T-cell (primary cell): ENCODE results near the gene GPR39. TPM values are rescaled to one million over a fixed set of nuclear protein-coding genes. Genes with fewer than 3 reads are reported as not detected.

Experiments
- ATAC-seq, 4 experiments: fragments of 200-7000 bp in 3 of 4; fragments of 150-1000 bp in 1 of 4; cut with Tn5 transposase; replicated peaks in 1 of 4; 1 replicate in 3 of 4; 2 replicates in 1 of 4; pipeline ENCODE4 v1.10.0; 2021; ENCODE audit warnings: moderate library complexity in 3 of 4, mild to moderate bottlenecking in 2 of 4, moderate number of reproducible peaks in 1 of 4
- CTCF ChIA-PET, 2 donors: fragments of 300-600 bp; sonication (Branson Sonifier 250); formaldehyde crosslinking; loops; one replicate each; lab custom pipeline; 2022; ENCODE audit warnings: antibody characterized with exemption in 2 of 2; lab: Charles Lee
- POLR2A ChIA-PET, 2 donors: fragments of 300-600 bp; sonication (Branson Sonifier 250); formaldehyde crosslinking; loops; one replicate each; lab custom pipeline; 2022; ENCODE audit warnings: antibody characterized with exemption in 2 of 2; lab: Charles Lee
- DNase-seq, 35 experiments: peaks; one replicate each; pipeline versions ENCODE4 v3.0.0 to v3.0.0-alpha.2; 2013 to 2023
- H3K27ac ChIP-seq: one replicate; pipeline ENCODE4 v1.5.1; 2013; ENCODE audit warnings: low read length
- H3K27me3 ChIP-seq, 2 experiments: replicated peaks in 1 of 2; 1 replicate in 1 of 2; 2 replicates in 1 of 2; pipeline versions ENCODE4 v1.6.1 to v1.7.0; 2013; ENCODE audit warnings: low read length in 1 of 2, mixed read lengths in 1 of 2; ENCODE audit not compliant: control insufficient read depth in 2 of 2, insufficient read depth in 2 of 2; ENCODE audit errors: extremely low read depth in 1 of 2
- H3K36me3 ChIP-seq, 2 donors: 1 replicate in 1 of 2; 2 replicates in 1 of 2; pipeline versions ENCODE4 v1.6.1 to v1.7.0; 2013; ENCODE audit warnings: low read length in 1 of 2; ENCODE audit not compliant: control insufficient read depth in 2 of 2, insufficient read depth in 1 of 2; ENCODE audit errors: extremely low read depth in 1 of 2
- H3K4me1 ChIP-seq, 2 experiments: 1 replicate in 1 of 2; 2 replicates in 1 of 2; pipeline versions ENCODE4 v1.6.1 to v1.7.0; 2013; ENCODE audit warnings: low read length in 2 of 2, mixed read lengths in 1 of 2; ENCODE audit not compliant: insufficient read depth in 2 of 2, control insufficient read depth in 1 of 2; ENCODE audit errors: extremely low read depth in 1 of 2
- H3K4me3 ChIP-seq, 2 donors: 1 replicate in 1 of 2; 2 replicates in 1 of 2; pipeline versions ENCODE4 v1.5.1 to v1.7.0; 2013; ENCODE audit warnings: mild to moderate bottlenecking in 2 of 2, low read length in 1 of 2, moderate library complexity in 1 of 2; ENCODE audit not compliant: control insufficient read depth in 1 of 2; ENCODE audit errors: extremely low read depth in 1 of 2
- H3K9me3 ChIP-seq: 2 replicates; pipeline ENCODE4 v1.7.0; 2013
- H3K27ac Mint-ChIP-seq, 2 donors: one replicate each; pipeline ENCODE4 v1.8.0; 2020 to 2021; ENCODE audit warnings: mild to moderate bottlenecking in 2 of 2, mixed read lengths in 2 of 2
- H3K27me3 Mint-ChIP-seq, 2 donors: one replicate each; pipeline ENCODE4 v1.8.0; 2021 to 2022; ENCODE audit warnings: mixed read lengths in 2 of 2
- H3K36me3 Mint-ChIP-seq: one replicate; pipeline ENCODE4 v1.8.0; 2021; ENCODE audit warnings: mixed read lengths
- H3K4me1 Mint-ChIP-seq, 3 donors: one replicate each; pipeline ENCODE4 v1.8.0; 2020 to 2022; ENCODE audit warnings: mixed read lengths in 3 of 3, mild to moderate bottlenecking in 1 of 3
- H3K4me3 Mint-ChIP-seq, 3 donors: one replicate each; pipeline ENCODE4 v1.8.0; 2020 to 2022; ENCODE audit warnings: mild to moderate bottlenecking in 3 of 3, mixed read lengths in 3 of 3, moderate library complexity in 3 of 3
- H3K9me3 Mint-ChIP-seq, 3 donors: one replicate each; pipeline ENCODE4 v1.8.0; 2020 to 2022; ENCODE audit warnings: mixed read lengths in 3 of 3
- WGBS: methylation state at CpG from one replicate; pipeline ENCODE4 v1.1.5; 2013; ENCODE audit warnings: missing lambda C conversion rate; ENCODE audit not compliant: insufficient coverage; 5-methylcytosine and 5-hydroxymethylcytosine counted together
- total RNA-seq, 35 experiments: library from RNA in 6 of 35; stranded (reverse) in 6 of 35; fragments of 120-200 nt in 1 of 35; gene quantifications; one replicate each; pipeline versions ENCODE4 v1.2.1 to v1.2.4 and lab custom pipeline; 2013 to 2026

The GPR39 gene
- total RNA-seq, 5 donors from 2014 or later (not counting 1 experiment from before 2014, with no cell fraction given) = not detected

- no peak overlapping the region for H3K27ac ChIP-seq
- H3K4me3 ChIP-seq = no peak overlapping the region
- no peak for DNase-seq
- Mint-ChIP-seq H3K27ac (no peak overlapping the region), H3K27me3 (peaks cover 0 to 4% of the 10 kb centered on the region in 2 donors), H3K4me3 (no peak overlapping the region), H3K4me1 (no peaks in the 10 kb centered on the region), H3K36me3 (no peaks in the 10 kb centered on the region), H3K9me3 (peaks cover 0 to 3% (median 3%) of the 10 kb centered on the region in 3 donors)
- ATAC-seq = no peak
- POLR2A ChIA-PET = no interaction called here
- no peaks in the 10 kb centered on the region for H3K27me3 ChIP-seq
- no peaks in the 10 kb centered on the region for H3K4me1 ChIP-seq
- no peaks in the 10 kb centered on the region for H3K9me3 ChIP-seq
- no CpG with 5 or more reads among the region's 1 CpG for WGBS
- CTCF ChIA-PET = no interaction called here
- H3K36me3 ChIP-seq = no peaks in the 10 kb centered on the region
Measured at GRCh38 chr2:132374961-132375360, 41.6 kb upstream of the GPR39 start.

- H3K4me3 ChIP-seq = no peak overlapping the region
- Mint-ChIP-seq H3K9me3 (peaks cover 3 to 9% (median 4%) of the 10 kb centered on the region in 3 donors), H3K27me3 (peaks cover 0 to 13% of the 10 kb centered on the region in 2 donors), H3K4me1 (no peaks in the 10 kb centered on the region), H3K4me3 (no peak overlapping the region), H3K36me3 (no peaks in the 10 kb centered on the region), H3K27ac (no peak overlapping the region)
- ChIA-PET CTCF (no interaction called here), POLR2A (no interaction called here)
- no peak overlapping the region for H3K27ac ChIP-seq
- H3K36me3 ChIP-seq = no peaks in the 10 kb centered on the region
- no peak for DNase-seq
- H3K4me1 ChIP-seq = no peaks in the 10 kb centered on the region
- no peak for ATAC-seq
- no CpG with 5 or more reads among the region's 4 CpGs for WGBS
- no peaks in the 10 kb centered on the region for H3K27me3 ChIP-seq
- no peaks in the 10 kb centered on the region for H3K9me3 ChIP-seq
Measured at GRCh38 chr2:132381376-132381775, 35.2 kb upstream of the GPR39 start.

GRCh38 chr2:132383956-132384355 lies 32.6 kb upstream of the GPR39 start:
- Histone ChIP-seq H3K36me3 (no peaks in the 10 kb centered on the region), H3K4me1 (no peaks in the 10 kb centered on the region), H3K4me3 (no peak overlapping the region), H3K27ac (no peak overlapping the region), H3K9me3 (no peaks in the 10 kb centered on the region), H3K27me3 (no peaks in the 10 kb centered on the region)
- 12% methylated on average over 5 of the region's 8 CpGs for WGBS
- Mint-ChIP-seq H3K27me3 (peaks cover 0 to 15% of the 10 kb centered on the region in 2 donors), H3K27ac (no peak overlapping the region), H3K9me3 (peaks cover 4 to 19% (median 8%) of the 10 kb centered on the region in 3 donors), H3K36me3 (no peaks in the 10 kb centered on the region), H3K4me1 (no peaks in the 10 kb centered on the region), H3K4me3 (no peak overlapping the region)
- ChIA-PET POLR2A (no interaction called here), CTCF (no interaction called here)
- DNase-seq = no peak
- no peak for ATAC-seq

- Histone ChIP-seq H3K27ac (no peak overlapping the region), H3K27me3 (no peaks in the 10 kb centered on the region), H3K9me3 (no peaks in the 10 kb centered on the region), H3K36me3 (no peaks in the 10 kb centered on the region), H3K4me3 (no peak overlapping the region), H3K4me1 (no peaks in the 10 kb centered on the region)
- Mint-ChIP-seq H3K4me1 (no peaks in the 10 kb centered on the region), H3K27me3 (peaks cover 0 to 15% of the 10 kb centered on the region in 2 donors), H3K9me3 (peaks cover 8 to 19% (median 8%) of the 10 kb centered on the region in 3 donors), H3K36me3 (no peaks in the 10 kb centered on the region), H3K27ac (no peak overlapping the region), H3K4me3 (no peak overlapping the region)
- ATAC-seq = no peak
- POLR2A ChIA-PET = no interaction called here
- 32% methylated on average over 2 of the region's 4 CpGs for WGBS
- CTCF ChIA-PET = no interaction called here
- DNase-seq = no peak
Measured at GRCh38 chr2:132384491-132385151, 32.0 kb upstream of the GPR39 start.

GRCh38 chr2:132387126-132387525 lies 29.5 kb upstream of the GPR39 start:
- Mint-ChIP-seq H3K27ac (no peak overlapping the region), H3K27me3 (peaks cover 0 to 15% of the 10 kb centered on the region in 2 donors), H3K4me1 (no peaks in the 10 kb centered on the region), H3K4me3 (no peak overlapping the region), H3K9me3 (peaks cover 4 to 12% (median 10%) of the 10 kb centered on the region in 3 donors), H3K36me3 (no peaks in the 10 kb centered on the region)
- Histone ChIP-seq H3K4me1 (no peaks in the 10 kb centered on the region), H3K36me3 (no peaks in the 10 kb centered on the region), H3K4me3 (no peak overlapping the region), H3K27ac (no peak overlapping the region), H3K27me3 (no peaks in the 10 kb centered on the region), H3K9me3 (no peaks in the 10 kb centered on the region)
- ATAC-seq (no peak), DNase-seq (no peak)
- ChIA-PET POLR2A (no interaction called here), CTCF (no interaction called here)
- WGBS = no CpG with 5 or more reads among the region's 1 CpG

- no peaks in the 10 kb centered on the region for H3K36me3 ChIP-seq
- ChIA-PET POLR2A (no interaction called here), CTCF (no interaction called here)
- DNase-seq = no peak
- no peak overlapping the region for H3K4me3 Mint-ChIP-seq
- no peaks in the 10 kb centered on the region for H3K27me3 ChIP-seq
- H3K27ac ChIP-seq = no peak overlapping the region
- H3K9me3 Mint-ChIP-seq = peaks cover 4 to 15% (median 10%) of the 10 kb centered on the region in 3 donors
- H3K4me1 ChIP-seq = no peaks in the 10 kb centered on the region
- no peak for ATAC-seq
- H3K4me3 ChIP-seq = no peak overlapping the region
- no peaks in the 10 kb centered on the region for H3K36me3 Mint-ChIP-seq
- no peaks in the 10 kb centered on the region for H3K4me1 Mint-ChIP-seq
- peaks cover 0 to 12% of the 10 kb centered on the region in 2 donors for H3K27me3 Mint-ChIP-seq
- no peak overlapping the region for H3K27ac Mint-ChIP-seq
- no peaks in the 10 kb centered on the region for H3K9me3 ChIP-seq
- 75% methylated on average over 2 of the region's 3 CpGs for WGBS
Measured at GRCh38 chr2:132390076-132390475, 26.5 kb upstream of the GPR39 start.
